Spleen (tissue), 7 donors: ENCODE results near the gene LGI2.

ENCODE experiments used
- CTCF ChIP-seq, 11 experiments: fragments of 200-600 bp in 7 of 11; fragments of 450-650 bp in 4 of 11; sonication (generic) in 4 of 11; IDR thresholded peaks in 8 of 11; conservative IDR thresholded peaks in 3 of 11; 1 replicate in 7 of 11; 2 replicates in 4 of 11; pipeline versions ENCODE4 v1.4.0 to v1.8.0; 2016 to 2021; ENCODE audit warnings: antibody characterized with exemption in 11 of 11, inconsistent platforms in 4 of 11, mild to moderate bottlenecking in 1 of 11
- POLR2AphosphoS5 ChIP-seq, 3 donors: sonication (generic); formaldehyde crosslinking; IDR thresholded peaks; one replicate each; pipeline ENCODE4 v1.5.1; 2017; ENCODE audit warnings: antibody characterized with exemption in 3 of 3
- donor health status: DM: no; HTN: no; CAD: no; lungs with moderate emphysema.
- donor health status: DM: no; HTN: no; CAD: no.
- donor health status: DM: no; HTN: no; CAD: no.

GRCh38 chr4:25013756-25014661 is 16.7 kb downstream of the LGI2 start:
- no peak for TF ChIP-seq CTCF (IDR thresholded peaks at IDR 0.05 in 8 of 11, conservative IDR thresholded peaks at IDR 0.05 in 3 of 11)
- no peak for TF ChIP-seq POLR2AphosphoS5 (IDR thresholded peaks at IDR 0.05)
